Measurements from ENCODE around the gene TMEM171.

Gene TMEM171

GRCh38 chr5:73122875-73123810, 2.8 kb downstream of the TMEM171 start:
- no peak for DNase-seq

GRCh38 chr5:73125289-73125688, 4.9 kb downstream of the TMEM171 start:
- DNase-seq = no peak

GRCh38 chr5:73126381-73126780, 6.0 kb downstream of the TMEM171 start:
- no peak for DNase-seq

GRCh38 chr5:73126957-73127356, 6.6 kb downstream of the TMEM171 start:
- DNase-seq = no peak

GRCh38 chr5:73129143-73129542, 8.8 kb downstream of the TMEM171 start:
- DNase-seq = no peak

- DNase-seq = no peak
These were observed 10.4 kb downstream of the TMEM171 start for GRCh38 chr5:73130811-73131210.

- DNase-seq = no peak
These were observed 11.5 kb downstream of the TMEM171 start for GRCh38 chr5:73131711-73132425.

GRCh38 chr5:73132759-73133158, 12.4 kb downstream of the TMEM171 start:
- DNase-seq = no peak

- no peak for DNase-seq
These were observed 14.6 kb downstream of the TMEM171 start for GRCh38 chr5:73135021-73135420.

- DNase-seq = no peak
These were observed 15.2 kb downstream of the TMEM171 start for GRCh38 chr5:73135429-73136054.

GRCh38 chr5:73136055-73136562, 15.7 kb downstream of the TMEM171 start:
- no peak for DNase-seq

- no peak for DNase-seq
These were observed 17.5 kb downstream of the TMEM171 start for GRCh38 chr5:73137563-73138530.

GRCh38 chr5:73139485-73139884, 19.1 kb downstream of the TMEM171 start:
- DNase-seq = no peak

- no peak for DNase-seq
These were observed 20.4 kb downstream of the TMEM171 start for GRCh38 chr5:73140801-73141200.

- no peak for DNase-seq
These were observed 21.7 kb downstream of the TMEM171 start for GRCh38 chr5:73142035-73142434.

- DNase-seq = no peak
These were observed 23.3 kb downstream of the TMEM171 start for GRCh38 chr5:73143716-73144115.

GRCh38 chr5:73149540-73149939, 29.2 kb downstream of the TMEM171 start:
- no peak for DNase-seq

- no peak for DNase-seq
These were observed 30.5 kb downstream of the TMEM171 start for GRCh38 chr5:73150876-73151275.

GRCh38 chr5:73151766-73152410, 31.5 kb downstream of the TMEM171 start:
- no peak for DNase-seq

GRCh38 chr5:73152411-73153388, 32.3 kb downstream of the TMEM171 start:
- no peak for DNase-seq
